Neural cell (in vitro differentiated cells): ENCODE measurements around the gene SIRT3. TPM values are rescaled to one million over a fixed set of nuclear protein-coding genes. Genes with fewer than 3 reads are reported as not detected.

Experiments
- H2AFZ ChIP-seq: fragments of 200-600, 300-800 bp; sonication (generic), shearing (Covaris generic); 2 replicates; pipeline ENCODE4 v1.6.0; 2014; ENCODE audit warnings: low read depth, mild to moderate bottlenecking, antibody characterized with exemption, low read length, moderate library complexity
- H3F3A ChIP-seq: fragments of 200-600 bp; shearing (Covaris generic); 2 replicates; pipeline ENCODE4 v1.6.1; 2016; ENCODE audit warnings: mild to moderate bottlenecking, moderate library complexity, mixed read lengths, antibody characterized with exemption, low read length; ENCODE audit not compliant: insufficient read depth, poor library complexity, severe bottlenecking
- H3K27ac ChIP-seq: fragments of 200-600, 300-800 bp; sonication (generic), shearing (Covaris generic); 2 replicates; pipeline ENCODE4 v1.5.1; 2014; ENCODE audit warnings: mild to moderate bottlenecking, low read length, moderate library complexity
- H3K27me3 ChIP-seq: fragments of 300-800, 200-600 bp; sonication (generic), shearing (Covaris generic); 2 replicates; pipeline ENCODE4 v1.6.0; 2014; ENCODE audit warnings: mild to moderate bottlenecking, low read depth, low read length, moderate library complexity; ENCODE audit not compliant: insufficient read depth
- H3K36me3 ChIP-seq: fragments of 300-800, 200-600 bp; sonication (generic), shearing (Covaris generic); 2 replicates; pipeline ENCODE4 v1.5.1; 2014; ENCODE audit warnings: mild to moderate bottlenecking, antibody characterized with exemption, low read length, moderate library complexity; ENCODE audit not compliant: insufficient read depth
- H3K4me2 ChIP-seq: fragments of 300-800, 200-600 bp; sonication (generic), shearing (Covaris generic); 2 replicates; pipeline ENCODE4 v1.6.0; 2014; ENCODE audit warnings: mild to moderate bottlenecking, low read length
- H3K4me3 ChIP-seq: fragments of 300-800, 200-600 bp; sonication (generic), shearing (Covaris generic); 2 replicates; pipeline ENCODE4 v1.5.1; 2014; ENCODE audit warnings: mild to moderate bottlenecking, low read length, moderate library complexity
- H3K79me2 ChIP-seq: fragments of 200-600 bp; shearing (Covaris generic); replicated peaks from 2 replicates; pipeline ENCODE4 v1.6.0; 2014; ENCODE audit warnings: mild to moderate bottlenecking, low read length, moderate library complexity; ENCODE audit not compliant: insufficient read depth
- H3K9ac ChIP-seq: fragments of 300-800, 200-600 bp; sonication (generic), shearing (Covaris generic); 2 replicates; pipeline ENCODE4 v1.6.1; 2016; ENCODE audit warnings: mild to moderate bottlenecking, low read length, mixed read lengths
- H3K9me2 ChIP-seq: fragments of 200-600 bp; shearing (Covaris generic); 2 replicates; pipeline ENCODE4 v1.6.1; 2016; ENCODE audit warnings: mild to moderate bottlenecking, low read length, mixed read lengths; ENCODE audit not compliant: insufficient read depth
- H3K9me3 ChIP-seq: fragments of 200-600, 300-800 bp; sonication (generic), shearing (Covaris generic); 2 replicates; pipeline ENCODE4 v1.6.1; 2016; ENCODE audit warnings: mild to moderate bottlenecking, mixed run types, low read length, moderate library complexity, mixed read lengths
- H4K20me1 ChIP-seq: fragments of 200-600 bp; shearing (Covaris generic); 2 replicates; pipeline ENCODE4 v1.6.1; 2016; ENCODE audit warnings: mild to moderate bottlenecking, mixed run types; ENCODE audit not compliant: insufficient read depth
- CTCF ChIP-seq: fragments of 450-650 bp; IDR thresholded peaks from 2 replicates; pipeline ENCODE4 v1.5.1; 2014; ENCODE audit warnings: antibody characterized with exemption, mild to moderate bottlenecking, moderate library complexity; ENCODE audit not compliant: poor library complexity, severe bottlenecking
- EP300 ChIP-seq: fragments of 450-650 bp; conservative IDR thresholded peaks from 2 replicates; pipeline ENCODE4 v1.6.1; 2014; ENCODE audit warnings: antibody characterized with exemption, mild to moderate bottlenecking, moderate library complexity; ENCODE audit not compliant: poor library complexity, severe bottlenecking
- EZH2 ChIP-seq: fragments of 200-600, 300-800 bp; shearing (Covaris generic), sonication (generic); IDR thresholded peaks from 2 replicates; pipeline ENCODE4 v1.6.1; 2014; ENCODE audit warnings: antibody characterized with exemption, low read length, borderline replicate concordance, mild to moderate bottlenecking; ENCODE audit not compliant: insufficient read depth, poor library complexity, severe bottlenecking
- MXI1 ChIP-seq: fragments of 450-650 bp; conservative IDR thresholded peaks from 2 replicates; pipeline ENCODE4 v1.6.1; 2014; ENCODE audit warnings: antibody characterized with exemption, mild to moderate bottlenecking; ENCODE audit not compliant: poor library complexity, severe bottlenecking
- POLR2AphosphoS5 ChIP-seq: IDR thresholded peaks from 2 replicates; pipeline ENCODE4 v1.6.1; 2012
- RAD21 ChIP-seq: fragments of 450-650 bp; conservative IDR thresholded peaks from 2 replicates; pipeline ENCODE4 v1.6.1; 2014; ENCODE audit warnings: antibody characterized with exemption, mild to moderate bottlenecking, moderate library complexity
- REST ChIP-seq: IDR thresholded peaks from 2 replicates; pipeline ENCODE4 v1.6.1; 2012; ENCODE audit warnings: borderline replicate concordance
- SMC3 ChIP-seq: fragments of 450-650 bp; conservative IDR thresholded peaks from 2 replicates; pipeline ENCODE4 v1.6.1; 2014; ENCODE audit warnings: antibody characterized with exemption, mild to moderate bottlenecking, moderate library complexity; ENCODE audit not compliant: poor library complexity
- TAF1 ChIP-seq: IDR thresholded peaks from 2 replicates; pipeline ENCODE4 v1.6.1; 2012; ENCODE audit warnings: low read depth
- polyA plus RNA-seq: library from polyadenylated mRNA; depleted of rRNA; stranded (reverse); fragments of >200 nt; gene quantifications from 2 replicates; pipeline ENCODE4 v1.2.3, GENCODE V29; 2014

The SIRT3 gene
- polyA plus RNA-seq, 1 donor from 2014 or later = 32.9 TPM

GRCh38 chr11:267491-267994 is 31.4 kb upstream of the SIRT3 start:
- Histone ChIP-seq H3K4me2 (no peak overlapping the region), H3K27ac (no peak overlapping the region), H3K9me3 (no peaks in the 10 kb centered on the region), H3K79me2 (no peaks in the 10 kb centered on the region), H3K27me3 (no peaks in the 10 kb centered on the region), H3F3A (no peaks in the 10 kb centered on the region), H2AFZ (no peak overlapping the region), H3K9ac (no peak overlapping the region), H3K4me3 (no peak overlapping the region), H3K36me3 (no peaks in the 10 kb centered on the region), H3K9me2 (no peaks in the 10 kb centered on the region), H4K20me1 (no peaks in the 10 kb centered on the region)
- TF ChIP-seq EZH2 = no peak
- no peak for TF ChIP-seq MXI1
- TF ChIP-seq RAD21 = no peak
- no peak for TF ChIP-seq SMC3
- TF ChIP-seq CTCF = no peak

GRCh38 chr11:266676-267439 is 30.7 kb upstream of the SIRT3 start:
- no peaks in the 10 kb centered on the region for H3K36me3 ChIP-seq
- H2AFZ ChIP-seq = no peak overlapping the region

More at GRCh38 chr11:266676-267439, 30.7 kb upstream of the SIRT3 start:
- H4K20me1 ChIP-seq = no peaks in the 10 kb centered on the region
- H3K27ac ChIP-seq = no peak overlapping the region
- no peaks in the 10 kb centered on the region for H3K79me2 ChIP-seq
- H3K4me2 ChIP-seq = no peak overlapping the region
- no peaks in the 10 kb centered on the region for H3K9me2 ChIP-seq
- no peak overlapping the region for H3K4me3 ChIP-seq
- no peaks in the 10 kb centered on the region for H3K9me3 ChIP-seq
- H3K9ac ChIP-seq = no peak overlapping the region
- H3K27me3 ChIP-seq = no peaks in the 10 kb centered on the region
- no peak for TF ChIP-seq REST
- no peak for TF ChIP-seq POLR2AphosphoS5
- no peak for TF ChIP-seq EZH2
- no peak for TF ChIP-seq RAD21
- TF ChIP-seq CTCF = no peak
- no peak for TF ChIP-seq TAF1
- no peak for TF ChIP-seq EP300
- TF ChIP-seq SMC3 = no peak
- no peak for TF ChIP-seq MXI1
- no peaks in the 10 kb centered on the region for H3F3A ChIP-seq
